Measurements from ENCODE around the gene F10. TPM values are rescaled to one million over a fixed set of nuclear protein-coding genes. Genes with fewer than 3 reads are reported as not detected.

F10 gene
- total RNA-seq, 2 experiments from 2014 or later = not detected

DNA sequence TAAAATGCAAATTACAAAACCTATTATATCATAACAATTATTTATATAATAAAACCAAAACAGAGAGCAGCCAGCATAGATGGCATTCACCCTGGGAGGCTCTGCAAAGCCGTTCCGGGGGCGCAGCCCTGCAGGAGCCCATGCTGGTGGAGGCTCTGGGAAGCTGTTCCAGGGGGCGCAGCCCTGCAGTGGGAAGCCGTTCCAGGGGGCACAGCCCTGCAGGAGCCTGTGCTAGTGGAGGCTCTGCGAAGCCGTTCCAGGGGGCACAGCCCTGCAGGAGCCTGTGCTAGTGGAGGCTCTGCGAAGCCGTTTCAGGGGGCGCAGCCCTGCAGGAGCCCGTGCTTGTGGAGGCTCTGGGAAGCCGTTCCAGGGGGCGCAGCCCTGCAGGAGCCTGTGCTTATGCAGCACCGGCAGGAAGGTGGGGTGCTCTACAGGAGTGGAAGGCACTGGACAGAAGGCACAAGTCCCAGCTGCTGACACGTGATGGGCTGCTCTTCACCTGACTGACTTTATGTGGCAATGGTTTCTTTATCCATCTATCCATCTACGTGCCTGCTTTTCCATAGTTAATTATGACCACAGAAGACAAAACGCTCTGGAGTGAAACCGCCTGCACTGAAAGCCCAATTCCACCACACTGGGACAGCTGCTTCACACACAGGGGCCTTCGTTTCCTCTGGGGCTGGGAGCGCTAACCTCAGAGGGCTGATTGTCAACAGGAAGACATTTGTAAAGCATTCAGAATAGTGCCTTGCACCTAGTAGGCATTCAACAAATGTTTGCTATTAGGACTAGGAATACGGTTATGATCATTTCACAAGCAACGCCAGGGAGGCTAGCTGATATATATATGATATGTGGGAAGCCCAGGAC is 62.2 kb downstream of the F10 start:
- BruUV-seq (replicated peaks) = no TSS peak
- H4K20me1 ChIP-seq (ENCODE audit: insufficient read depth, low read length) = no peaks in the 10 kb centered on the region
- H3K9me3 ChIP-seq (ENCODE audit: low read length) = no peaks in the 10 kb centered on the region
- no peaks in the 10 kb centered on the region for H3K4me1 ChIP-seq (ENCODE audit: insufficient read depth, low read length, poor library complexity, severe bottlenecking)
- intact Hi-C loops (cut with micrococcal nuclease; ENCODE audit: unreplicated experiment) = no loop called here
- no peak overlapping the region for H3K4me3 ChIP-seq (ENCODE audit: low read depth, low read length, poor library complexity, severe bottlenecking)
- DNase-seq (ENCODE audit: low spot score) = no peak
- no peaks in the 10 kb centered on the region for H3K79me2 ChIP-seq (ENCODE audit: insufficient read depth, low read depth, low read length)
- no peak for TF ChIP-seq EZH2phosphoT487 (IDR thresholded peaks at IDR 0.05; ENCODE audit: borderline replicate concordance, low read depth, low read length)
- TF ChIP-seq, protein P1, sequence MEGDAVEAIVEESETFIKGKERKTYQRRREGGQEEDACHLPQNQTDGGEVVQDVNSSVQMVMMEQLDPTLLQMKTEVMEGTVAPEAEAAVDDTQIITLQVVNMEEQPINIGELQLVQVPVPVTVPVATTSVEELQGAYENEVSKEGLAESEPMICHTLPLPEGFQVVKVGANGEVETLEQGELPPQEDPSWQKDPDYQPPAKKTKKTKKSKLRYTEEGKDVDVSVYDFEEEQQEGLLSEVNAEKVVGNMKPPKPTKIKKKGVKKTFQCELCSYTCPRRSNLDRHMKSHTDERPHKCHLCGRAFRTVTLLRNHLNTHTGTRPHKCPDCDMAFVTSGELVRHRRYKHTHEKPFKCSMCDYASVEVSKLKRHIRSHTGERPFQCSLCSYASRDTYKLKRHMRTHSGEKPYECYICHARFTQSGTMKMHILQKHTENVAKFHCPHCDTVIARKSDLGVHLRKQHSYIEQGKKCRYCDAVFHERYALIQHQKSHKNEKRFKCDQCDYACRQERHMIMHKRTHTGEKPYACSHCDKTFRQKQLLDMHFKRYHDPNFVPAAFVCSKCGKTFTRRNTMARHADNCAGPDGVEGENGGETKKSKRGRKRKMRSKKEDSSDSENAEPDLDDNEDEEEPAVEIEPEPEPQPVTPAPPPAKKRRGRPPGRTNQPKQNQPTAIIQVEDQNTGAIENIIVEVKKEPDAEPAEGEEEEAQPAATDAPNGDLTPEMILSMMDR (conservative IDR thresholded peaks at IDR 0.05; ENCODE audit: low read length) = no peak
- POLR2A ChIA-PET = no interaction called here
- H3K4me2 ChIP-seq (ENCODE audit: low read length) = no peak overlapping the region
- H3K9me2 ChIP-seq (ENCODE audit: insufficient read depth, low read length) = no peaks in the 10 kb centered on the region
- CTCF ChIA-PET (ENCODE audit: unreplicated experiment) = no interaction called here
- no peak overlapping the region for H3K27ac ChIP-seq (ENCODE audit: low read depth, low read length, poor library complexity, severe bottlenecking)
- peaks cover 36% of the 10 kb centered on the region for H3K36me3 ChIP-seq (ENCODE audit: insufficient read depth, low read length)
- H2AFZ ChIP-seq (ENCODE audit: low read length) = no peak overlapping the region

DNA sequence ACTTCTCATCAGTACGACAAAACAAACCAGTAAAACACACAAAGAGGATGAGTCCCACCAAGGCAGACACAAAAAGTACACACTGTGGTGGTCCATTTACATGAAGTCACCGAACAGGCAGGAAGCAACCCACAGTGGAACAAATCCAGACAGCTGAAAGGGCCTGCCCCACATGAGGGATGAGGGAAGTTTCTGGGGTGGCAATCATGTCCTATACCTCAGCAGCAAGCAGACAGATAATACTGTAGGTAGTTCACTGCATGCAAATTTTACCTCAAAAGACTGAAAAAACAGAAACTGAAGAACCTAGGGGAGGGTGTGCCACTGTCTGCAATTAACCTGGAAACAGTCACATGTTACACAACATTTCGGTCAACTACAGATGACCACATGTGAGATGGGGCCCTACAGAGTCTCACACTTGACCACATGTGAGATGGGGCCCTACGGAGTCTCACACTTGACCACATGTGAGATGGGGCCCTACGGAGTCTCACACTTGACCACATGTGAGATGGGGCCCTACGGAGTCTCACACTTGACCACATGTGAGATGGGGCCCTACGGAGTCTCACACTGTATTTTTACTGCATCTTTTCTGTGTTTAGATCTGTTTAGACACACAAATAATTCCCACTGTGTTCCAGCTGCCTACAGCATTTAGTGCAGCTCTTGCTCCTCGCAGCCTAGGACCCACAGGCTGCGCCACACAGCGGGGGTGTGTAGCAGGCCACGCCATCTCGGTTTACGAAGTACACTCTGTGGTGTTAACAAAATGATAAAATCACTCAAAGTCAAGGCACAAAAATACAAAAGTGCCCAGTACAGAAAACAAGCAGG is 63.7 kb downstream of the F10 start:
- TF ChIP-seq, protein P1 (conservative IDR thresholded peaks at IDR 0.05; ENCODE audit: low read length) = no peak
- no TSS peak for BruUV-seq (replicated peaks)
- H3K4me3 ChIP-seq (ENCODE audit: low read depth, low read length, poor library complexity, severe bottlenecking) = no peak overlapping the region
- POLR2A ChIA-PET = no interaction called here
- intact Hi-C loops (cut with micrococcal nuclease; ENCODE audit: unreplicated experiment) = no loop called here
- no peaks in the 10 kb centered on the region for H3K9me3 ChIP-seq (ENCODE audit: low read length)
- DNase-seq (ENCODE audit: low spot score) = no peak
- CTCF ChIA-PET (ENCODE audit: unreplicated experiment) = no interaction called here
- H4K20me1 ChIP-seq (ENCODE audit: insufficient read depth, low read length) = no peaks in the 10 kb centered on the region
- H2AFZ ChIP-seq (ENCODE audit: low read length) = no peak overlapping the region
- no peaks in the 10 kb centered on the region for H3K9me2 ChIP-seq (ENCODE audit: insufficient read depth, low read length)
- H3K4me2 ChIP-seq (ENCODE audit: low read length) = no peak overlapping the region
- peaks cover 32% of the 10 kb centered on the region for H3K36me3 ChIP-seq (ENCODE audit: insufficient read depth, low read length)
- H3K79me2 ChIP-seq (ENCODE audit: insufficient read depth, low read depth, low read length) = no peaks in the 10 kb centered on the region
- H3K4me1 ChIP-seq (ENCODE audit: insufficient read depth, low read length, poor library complexity, severe bottlenecking) = no peaks in the 10 kb centered on the region
- H3K27ac ChIP-seq (ENCODE audit: low read depth, low read length, poor library complexity, severe bottlenecking) = no peak overlapping the region

All from OCI-LY7 (cell line).